ENCODE results near the gene APOL4.
"Not testable (repeated sequence)": the region's sequence is repeated elsewhere in the genome, so short reads cannot be mapped to it uniquely, and the experiment has no call there.

The APOL4 gene

GRCh38 chr22:36206255-36206654 lies 4.6 kb upstream of the APOL4 start:
- no peak for DNase-seq (ENCODE audit: low read depth in 2 of 2)

GRCh38 chr22:36205573-36205972 lies 4.0 kb upstream of the APOL4 start:
- not testable (repeated sequence) for DNase-seq (ENCODE audit: low read depth in 2 of 2)

GRCh38 chr22:36204632-36205015 lies 3.0 kb upstream of the APOL4 start:
- no peak for DNase-seq (ENCODE audit: low read depth in 2 of 2)

GRCh38 chr22:36204001-36204631 lies 2.5 kb upstream of the APOL4 start:
- no peak for DNase-seq (ENCODE audit: low read depth in 2 of 2)

- DNase-seq (ENCODE audit: low read depth in 2 of 2), result not testable (repeated sequence)
Observed at GRCh38 chr22:36203441-36203840, 1.8 kb upstream of the APOL4 start.

- not testable (repeated sequence) for DNase-seq (ENCODE audit: low read depth in 2 of 2)
Observed at GRCh38 chr22:36202906-36203305, 1.3 kb upstream of the APOL4 start.

GRCh38 chr22:36201025-36201424 lies 584 bp downstream of the APOL4 start:
- not testable (repeated sequence) for DNase-seq (ENCODE audit: low read depth in 2 of 2)

GRCh38 chr22:36199001-36199551 lies 2.5 kb downstream of the APOL4 start:
- DNase-seq (ENCODE audit: low read depth in 2 of 2), result no peak

- DNase-seq (ENCODE audit: low read depth in 2 of 2), result no peak
Observed at GRCh38 chr22:36198536-36198935, 3.1 kb downstream of the APOL4 start.

GRCh38 chr22:36197514-36198146 lies 4.0 kb downstream of the APOL4 start:
- DNase-seq (ENCODE audit: low read depth in 2 of 2), result peak; percentile 26 to 37

GRCh38 chr22:36197065-36197440 lies 4.6 kb downstream of the APOL4 start:
- DNase-seq (ENCODE audit: low read depth in 2 of 2), result no peak

- DNase-seq (ENCODE audit: low read depth in 2 of 2), result no peak
Observed at GRCh38 chr22:36196254-36197064, 5.2 kb downstream of the APOL4 start.

GRCh38 chr22:36194971-36195370 lies 6.6 kb downstream of the APOL4 start:
- peak in 1 of 2 donors; percentile 30 for DNase-seq (ENCODE audit: low read depth in 2 of 2)

- DNase-seq (ENCODE audit: low read depth in 2 of 2), result no peak
Observed at GRCh38 chr22:36194385-36194784, 7.2 kb downstream of the APOL4 start.

- no peak for DNase-seq (ENCODE audit: low read depth in 2 of 2)
Observed at GRCh38 chr22:36193577-36193976, 8.0 kb downstream of the APOL4 start.

GRCh38 chr22:36193171-36193570 lies 8.4 kb downstream of the APOL4 start:
- DNase-seq (ENCODE audit: low read depth in 2 of 2), result no peak

- DNase-seq (ENCODE audit: low read depth in 2 of 2), result no peak
Observed at GRCh38 chr22:36192542-36192941, 9.1 kb downstream of the APOL4 start.

GRCh38 chr22:36191106-36191836 lies 10.3 kb downstream of the APOL4 start:
- DNase-seq (ENCODE audit: low read depth in 2 of 2), result no peak

- DNase-seq (ENCODE audit: low read depth in 2 of 2), result not testable (repeated sequence)
Observed at GRCh38 chr22:36187862-36188261, 13.7 kb downstream of the APOL4 start.

- DNase-seq (ENCODE audit: low read depth in 2 of 2), result no peak
Observed at GRCh38 chr22:36185828-36186624, 15.6 kb downstream of the APOL4 start.

- no peak for DNase-seq (ENCODE audit: low read depth in 2 of 2)
Observed at GRCh38 chr22:36184433-36185025, 17.1 kb downstream of the APOL4 start.

All from stimulated activated CD8-positive, alpha-beta memory T cell treated with anti-CD3 and anti-CD28 coated beads, Interleukin-15, amount 100 ng/mL, for 48 hours (primary cell).